LNCaP clone FGC (cell line): Measurements from ENCODE around the gene PRKAR1B.

Experiments
- DNase-seq: peaks from one replicate; pipeline ENCODE4 v3.0.0-alpha.2; 2011; ENCODE audit warnings: low read depth
- H3K4me3 ChIP-seq: 2 replicates; pipeline ENCODE4 v1.5.1; 2011; ENCODE audit warnings: mild to moderate bottlenecking, low read depth, low read length, control low read depth
- TF ChIP-seq, protein P1 (sequence below): IDR thresholded peaks from 2 replicates; pipeline ENCODE4 v1.5.1; 2012; ENCODE audit warnings: mild to moderate bottlenecking; ENCODE audit not compliant: control insufficient read depth, insufficient read depth; ENCODE audit errors: extremely low read depth

PRKAR1B gene

DNA sequence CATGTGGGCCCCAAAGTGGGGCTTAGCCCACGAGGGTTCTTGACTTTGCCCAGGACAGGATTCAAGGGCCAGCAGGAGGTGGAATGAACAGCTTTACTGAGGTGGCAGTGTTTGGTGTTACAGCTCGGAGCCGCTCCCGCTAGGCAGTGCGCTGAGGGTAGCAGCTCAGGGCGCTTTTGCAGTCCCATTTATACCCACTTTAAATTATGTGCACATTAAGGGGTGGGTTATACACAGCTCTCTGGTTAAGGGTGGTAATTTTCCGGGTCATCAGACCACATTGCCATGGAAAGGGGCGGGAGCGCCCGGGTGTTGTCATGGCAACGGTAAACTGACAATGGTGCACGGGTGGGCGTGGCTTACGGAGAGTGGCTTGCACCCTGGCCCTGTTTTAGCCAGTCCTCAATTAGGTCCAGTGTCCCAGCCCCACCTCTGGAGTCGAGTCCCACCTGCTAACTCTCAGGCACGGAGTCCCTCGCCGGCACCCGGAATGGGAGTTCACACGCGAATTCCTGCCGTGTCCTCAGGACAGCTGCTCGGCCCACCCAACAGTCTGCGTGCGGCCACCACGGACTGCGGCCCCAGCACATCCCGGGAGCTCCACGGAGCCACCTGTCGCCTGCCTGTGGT, 149.2 kb downstream of the PRKAR1B start:
- no peak for DNase-seq
- no peak overlapping the region for H3K4me3 ChIP-seq

DNA sequence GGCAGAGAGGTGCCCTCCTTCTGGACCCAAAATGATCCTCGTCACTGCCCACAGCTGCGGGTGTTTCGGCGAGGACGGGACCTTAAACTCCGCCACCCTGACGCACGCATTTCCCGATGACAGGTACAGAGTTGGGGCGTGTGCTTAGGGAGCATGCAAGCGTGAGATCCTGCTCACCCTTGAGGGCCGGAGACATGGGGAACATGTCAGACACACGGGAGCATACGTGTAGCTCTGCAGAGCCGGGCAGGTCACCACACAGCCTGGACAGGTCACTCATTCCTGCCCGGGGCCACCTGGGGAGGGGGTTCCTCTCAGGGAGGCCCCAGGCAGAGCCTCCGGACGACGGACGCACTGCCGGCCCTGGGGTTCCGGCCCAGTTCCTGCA, 149.8 kb downstream of the PRKAR1B start:
- TF ChIP-seq, protein P1, sequence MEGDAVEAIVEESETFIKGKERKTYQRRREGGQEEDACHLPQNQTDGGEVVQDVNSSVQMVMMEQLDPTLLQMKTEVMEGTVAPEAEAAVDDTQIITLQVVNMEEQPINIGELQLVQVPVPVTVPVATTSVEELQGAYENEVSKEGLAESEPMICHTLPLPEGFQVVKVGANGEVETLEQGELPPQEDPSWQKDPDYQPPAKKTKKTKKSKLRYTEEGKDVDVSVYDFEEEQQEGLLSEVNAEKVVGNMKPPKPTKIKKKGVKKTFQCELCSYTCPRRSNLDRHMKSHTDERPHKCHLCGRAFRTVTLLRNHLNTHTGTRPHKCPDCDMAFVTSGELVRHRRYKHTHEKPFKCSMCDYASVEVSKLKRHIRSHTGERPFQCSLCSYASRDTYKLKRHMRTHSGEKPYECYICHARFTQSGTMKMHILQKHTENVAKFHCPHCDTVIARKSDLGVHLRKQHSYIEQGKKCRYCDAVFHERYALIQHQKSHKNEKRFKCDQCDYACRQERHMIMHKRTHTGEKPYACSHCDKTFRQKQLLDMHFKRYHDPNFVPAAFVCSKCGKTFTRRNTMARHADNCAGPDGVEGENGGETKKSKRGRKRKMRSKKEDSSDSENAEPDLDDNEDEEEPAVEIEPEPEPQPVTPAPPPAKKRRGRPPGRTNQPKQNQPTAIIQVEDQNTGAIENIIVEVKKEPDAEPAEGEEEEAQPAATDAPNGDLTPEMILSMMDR: no peak
- H3K4me3 ChIP-seq: no peak overlapping the region
- no peak for DNase-seq

More for the DNA sequence above, 149.2 kb downstream of the PRKAR1B start:
- TF ChIP-seq, protein P1: no peak

DNA sequence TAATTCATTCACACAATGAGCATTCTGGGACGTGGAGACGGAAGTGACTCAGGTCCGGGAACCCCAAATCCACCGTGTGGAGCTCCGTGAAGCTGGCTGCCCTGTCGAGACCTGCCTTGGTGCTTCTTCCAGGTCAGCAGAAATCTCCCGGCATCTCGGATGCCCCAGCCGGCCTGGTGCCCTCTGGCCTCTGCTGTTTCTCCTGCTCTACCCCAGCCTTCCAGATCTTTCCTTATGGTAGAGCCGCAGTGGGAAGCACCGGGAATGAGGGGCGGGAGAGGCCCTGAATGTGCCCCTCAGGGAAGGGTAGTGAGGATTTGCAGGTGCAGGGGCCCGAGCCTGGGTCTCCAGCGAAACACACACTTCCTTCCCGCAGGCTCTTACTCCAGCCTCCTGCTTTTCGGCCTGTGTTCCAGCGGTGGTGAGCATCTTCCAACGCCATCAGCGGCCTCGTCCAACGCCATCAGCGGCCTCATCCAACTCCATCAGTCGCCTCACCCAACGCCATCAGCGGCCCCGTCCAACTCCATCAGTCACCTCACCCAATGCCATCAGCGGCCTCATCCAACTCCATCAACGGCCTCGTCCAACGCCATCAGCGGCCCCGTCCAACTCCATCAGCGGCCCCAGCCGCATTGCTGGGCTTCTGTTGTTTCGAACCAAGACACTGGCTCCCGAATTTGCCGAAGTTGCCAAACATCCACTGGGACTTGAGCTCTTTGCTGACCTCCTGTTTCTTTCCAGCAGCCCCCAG, 150.4 kb downstream of the PRKAR1B start:
- no peak overlapping the region for H3K4me3 ChIP-seq
- DNase-seq: no peak
- TF ChIP-seq, protein P1: no peak

DNA sequence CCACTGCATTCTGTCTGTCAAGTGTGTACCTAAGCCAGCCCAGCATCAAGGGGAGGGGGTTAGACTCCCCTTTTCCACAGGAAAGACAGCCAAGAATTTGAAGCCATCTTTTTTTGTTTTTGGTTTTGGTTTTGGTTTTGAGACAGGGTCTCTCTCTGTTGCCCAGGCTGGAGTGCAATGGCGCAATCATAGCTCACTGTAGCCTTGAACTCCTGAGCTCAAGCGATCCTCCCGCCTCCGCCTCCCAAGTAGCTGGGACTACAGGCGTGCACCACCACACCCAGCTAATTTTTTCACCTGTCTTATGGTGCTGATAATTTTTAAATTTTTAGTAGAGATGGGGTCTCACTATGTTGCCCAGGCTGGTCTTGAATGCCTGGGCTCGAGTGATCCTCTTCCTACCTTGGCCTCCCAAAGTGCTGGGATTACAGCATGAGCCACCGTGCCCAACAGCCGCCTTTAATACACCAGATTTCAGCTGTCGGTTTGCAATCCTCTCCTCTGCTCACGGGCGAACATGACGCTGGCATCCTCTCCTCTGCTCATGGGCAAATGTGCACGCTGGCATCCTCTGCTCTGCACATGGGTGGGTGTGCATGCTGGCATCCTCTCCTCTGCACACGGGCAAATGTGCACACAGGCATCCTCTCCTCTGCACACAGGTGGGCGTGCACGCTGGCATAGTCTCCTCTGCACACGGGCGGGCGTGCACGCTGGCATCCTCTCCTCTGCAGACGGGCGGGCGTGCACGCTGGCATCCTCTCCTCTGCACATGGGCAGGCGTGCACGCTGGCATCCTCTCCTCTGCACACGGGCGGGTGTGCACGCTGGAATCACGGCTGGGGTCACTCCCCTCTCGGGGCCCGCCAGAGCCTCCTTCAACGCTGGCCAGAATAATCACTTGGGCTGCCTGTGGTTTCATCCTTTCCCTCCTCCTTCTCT, 151.4 kb downstream of the PRKAR1B start:
- TF ChIP-seq, protein P1: no peak
- no peak overlapping the region for H3K4me3 ChIP-seq
- no peak for DNase-seq

DNA sequence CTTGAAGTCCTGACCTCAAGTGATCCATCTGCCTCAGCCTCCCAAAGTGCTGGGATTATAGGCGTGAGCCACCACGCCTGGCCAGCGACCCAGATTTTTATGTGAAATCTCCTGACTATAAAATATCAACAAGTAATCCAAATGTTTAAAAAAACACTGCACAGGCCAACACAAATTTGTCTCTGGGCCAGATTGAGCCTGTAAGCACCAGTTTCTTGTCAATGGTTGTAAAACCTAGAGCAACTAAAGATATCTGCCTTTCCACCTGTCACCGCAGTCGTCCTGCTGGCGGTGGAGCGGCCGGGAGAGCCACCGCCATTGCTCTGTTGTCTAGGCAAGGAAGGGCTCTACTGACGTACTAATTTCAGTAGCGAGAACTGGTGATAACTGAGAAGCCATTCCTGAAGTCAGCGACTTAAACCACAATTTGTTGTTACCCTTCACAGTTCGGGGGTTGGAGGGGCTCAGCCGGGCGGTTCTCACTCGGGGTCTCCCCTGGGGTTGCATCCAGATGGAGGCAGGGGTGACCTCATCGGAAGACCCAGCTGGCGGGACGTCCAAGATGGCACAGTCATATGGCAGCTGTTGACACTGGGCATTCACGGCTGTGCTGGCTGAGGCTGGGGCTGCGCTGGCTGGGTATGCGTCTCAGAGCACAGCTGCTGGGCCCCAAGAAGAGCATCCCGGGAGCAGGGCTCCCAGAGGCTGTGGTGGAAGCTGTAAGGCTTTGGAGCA, 152.3 kb downstream of the PRKAR1B start:
- TF ChIP-seq, protein P1: no peak
- no peak overlapping the region for H3K4me3 ChIP-seq
- DNase-seq: peak; percentile 62

DNA sequence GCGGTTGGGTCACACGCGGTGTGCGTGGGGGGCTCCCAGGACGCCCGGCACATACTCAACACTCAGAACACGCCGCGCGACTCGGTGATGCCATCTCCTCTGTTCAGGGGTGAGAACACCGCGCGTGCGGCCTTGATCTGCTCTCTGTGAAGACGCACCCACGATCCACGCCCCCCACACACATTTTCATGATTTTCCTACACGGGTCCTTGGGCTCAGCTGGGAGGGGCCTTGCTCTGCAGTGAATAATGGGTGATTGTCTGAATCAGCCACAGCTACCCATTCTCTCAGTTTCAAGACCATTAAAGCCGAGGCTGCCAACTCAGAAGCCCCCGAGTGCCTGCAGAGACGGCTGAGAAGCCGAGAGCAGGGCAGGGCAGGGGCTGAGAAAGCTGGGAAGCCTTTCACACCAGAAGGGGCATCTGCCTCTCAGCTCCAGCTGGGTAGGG, 153.1 kb downstream of the PRKAR1B start:
- TF ChIP-seq, protein P1: no peak
- DNase-seq: no peak
- no peak overlapping the region for H3K4me3 ChIP-seq
